ENCODE results near the gene PPFIA3. TPM values are rescaled to one million over a fixed set of nuclear protein-coding genes. Genes with fewer than 3 reads are reported as not detected.

Gene PPFIA3
- total and polyA plus RNA-seq, 8 donors = 4.1 to 39.7 (median 6.7) TPM

- Histone ChIP-seq H3K4me1 (no peaks in the 10 kb centered on the region), H3K27ac (no peak overlapping the region), H3K27me3 (no peaks in the 10 kb centered on the region), H3K4me3 (no peak overlapping the region), H3K9me3 (no peaks in the 10 kb centered on the region), H3K36me3 (peaks cover 0 to 59% (median 19%) of the 10 kb centered on the region in 3 donors)
- TF ChIP-seq CTCF (IDR thresholded peaks at IDR 0.05) = peak; percentile 54 to 78 (median 65)
- intact Hi-C loops (cut with DNase I) = no loop called here
- DNase-seq (peak in 3 of 6 donors; percentile 58 to 85 (median 67)), FAIRE-seq (no peak), ATAC-seq (peak; percentile 46 to 69 (median 60))
- 54 to 60% methylated on average over 12 of the region's 12 CpGs for WGBS, 2 donors
Measured at GRCh38 chr19:49106648-49107135, 12.7 kb upstream of the PPFIA3 start.

- ATAC-seq = peak in 1 of 4 donors; percentile 3
- H3K27ac ChIP-seq = no peak overlapping the region
- no peak for TF ChIP-seq CTCF (IDR thresholded peaks at IDR 0.05)
- H3K4me3 ChIP-seq = no peak overlapping the region
- no peaks in the 10 kb centered on the region for H3K4me1 ChIP-seq
- H3K27me3 ChIP-seq = no peaks in the 10 kb centered on the region
- WGBS, 2 donors = 95 to 96% methylated on average over 85 to 93 of the region's 93 CpGs
- no peaks in the 10 kb centered on the region for H3K9me3 ChIP-seq
- intact Hi-C loops (cut with DNase I) = no loop called here
- DNase-seq = peak in 1 of 6 donors; percentile 40
- FAIRE-seq = no peak
- peaks cover 0 to 48% (median 9%) of the 10 kb centered on the region in 3 donors for H3K36me3 ChIP-seq
Measured at GRCh38 chr19:49107625-49108459, 11.5 kb upstream of the PPFIA3 start.

GRCh38 chr19:49109051-49109450 lies 10.3 kb upstream of the PPFIA3 start:
- TF ChIP-seq CTCF (IDR thresholded peaks at IDR 0.05) = no peak
- WGBS, 2 donors = 85 to 90% methylated on average over 5 of the region's 5 CpGs
- Histone ChIP-seq H3K4me3 (no peak overlapping the region), H3K36me3 (peaks cover 0 to 44% (median 9%) of the 10 kb centered on the region in 3 donors), H3K27ac (no peak overlapping the region), H3K9me3 (no peaks in the 10 kb centered on the region), H3K4me1 (peaks cover 0 to 7% (median 6%) of the 10 kb centered on the region in 3 donors), H3K27me3 (no peaks in the 10 kb centered on the region)
- no peak for DNase-seq
- no peak for FAIRE-seq
- ATAC-seq = no peak
- intact Hi-C loops (cut with DNase I) = no loop called here

GRCh38 chr19:49109569-49110233 lies 9.6 kb upstream of the PPFIA3 start:
- H3K27me3 ChIP-seq = no peaks in the 10 kb centered on the region
- FAIRE-seq (no peak), ATAC-seq (no peak), DNase-seq (no peak)
- H3K36me3 ChIP-seq = peaks cover 0 to 38% (median 9%) of the 10 kb centered on the region in 3 donors
- TF ChIP-seq CTCF (IDR thresholded peaks at IDR 0.05) = no peak
- no peak overlapping the region for H3K27ac ChIP-seq
- 87 to 96% methylated on average over 8 of the region's 8 CpGs for WGBS, 2 donors
- no peaks in the 10 kb centered on the region for H3K9me3 ChIP-seq
- peaks cover 0 to 7% (median 6%) of the 10 kb centered on the region in 3 donors for H3K4me1 ChIP-seq
- intact Hi-C loops (cut with DNase I) = no loop called here
- H3K4me3 ChIP-seq = no peak overlapping the region
